Suppressor macrophage (primary cell): ENCODE data around the gene MAMLD1.

Experiments used
- DNase-seq, 4 experiments: peaks; one replicate each; pipeline ENCODE4 v3.0.0-alpha.2; 2020 to 2022

MAMLD1 gene

DNA sequence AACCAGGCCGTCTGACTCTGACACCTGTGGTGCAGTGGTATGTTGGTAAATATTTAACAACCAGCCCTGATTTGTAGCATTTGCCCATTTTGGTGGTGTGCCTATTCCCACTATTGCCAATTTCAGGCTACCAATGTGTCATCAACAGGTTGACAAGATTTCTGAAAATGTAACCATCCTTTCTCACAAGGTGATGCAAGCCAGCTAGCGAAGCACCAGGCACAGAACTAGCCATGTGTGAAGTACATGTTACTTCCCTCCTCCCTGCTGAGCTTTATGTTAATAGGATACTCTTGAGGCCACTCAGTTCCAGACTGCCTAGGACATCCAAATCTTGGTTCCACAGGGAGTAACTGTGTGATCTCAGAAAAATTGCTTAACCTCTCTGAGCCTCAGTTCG is 7.2 kb upstream of the MAMLD1 start:
- no peak for DNase-seq

DNA sequence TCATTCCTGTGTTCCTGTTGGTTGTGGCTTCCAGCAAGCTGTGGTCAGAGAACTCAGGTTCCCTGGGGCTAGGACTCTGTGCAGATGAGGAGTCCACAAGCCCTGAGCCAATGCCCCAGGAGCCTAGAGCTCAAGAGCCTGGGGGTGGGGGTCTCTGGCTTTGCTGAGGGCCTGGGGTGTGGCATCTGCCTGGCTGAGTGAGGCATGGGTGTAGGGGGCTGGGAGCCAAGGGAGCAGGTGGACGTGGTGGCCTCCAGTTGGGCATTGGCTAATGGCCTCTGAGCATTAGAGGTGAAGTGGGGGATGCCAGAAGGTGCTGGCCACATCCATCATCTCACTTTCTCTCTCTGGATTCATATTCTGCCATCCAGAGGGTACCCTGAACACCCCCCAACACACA is 5.3 kb upstream of the MAMLD1 start:
- no peak for DNase-seq

DNA sequence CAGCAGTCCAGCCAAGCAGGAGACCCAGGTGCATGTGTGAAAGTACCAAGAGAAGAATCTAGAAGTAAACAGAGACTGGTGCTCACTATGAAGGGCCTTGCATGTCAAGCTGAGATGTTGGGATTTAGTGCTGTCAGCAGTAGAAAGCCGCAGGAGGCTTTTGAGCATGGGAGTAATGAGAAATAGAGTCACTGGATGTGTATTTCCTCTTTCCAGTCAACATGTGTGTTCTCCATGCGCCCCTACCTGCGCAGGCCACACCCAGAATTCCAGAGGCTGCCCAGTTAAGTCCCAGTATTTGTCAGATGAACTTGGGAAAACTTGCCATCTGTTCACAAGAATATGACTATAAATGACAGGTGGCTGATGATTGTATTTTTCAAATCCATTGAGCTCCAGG is 4.5 kb upstream of the MAMLD1 start:
- no peak for DNase-seq

DNA sequence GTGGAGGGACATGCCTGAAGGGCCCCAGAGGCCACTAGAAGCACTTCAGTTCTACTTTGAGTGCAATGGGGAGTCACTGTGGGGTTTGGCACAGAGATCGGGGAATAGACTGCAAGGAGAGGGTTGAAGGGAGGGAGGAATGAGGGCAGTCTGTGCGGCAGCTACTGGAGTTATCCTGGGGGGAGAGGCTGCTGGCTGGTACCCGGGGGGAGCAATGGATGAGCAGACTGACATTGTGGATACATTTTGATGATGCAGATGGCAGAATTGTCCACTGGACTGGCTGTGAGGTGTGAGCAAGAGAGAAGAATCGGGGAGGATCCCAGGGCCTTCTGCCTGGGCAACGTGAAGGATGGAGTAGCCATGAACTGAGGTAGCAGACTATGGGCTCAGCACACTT is 2.8 kb upstream of the MAMLD1 start:
- DNase-seq = no peak

DNA sequence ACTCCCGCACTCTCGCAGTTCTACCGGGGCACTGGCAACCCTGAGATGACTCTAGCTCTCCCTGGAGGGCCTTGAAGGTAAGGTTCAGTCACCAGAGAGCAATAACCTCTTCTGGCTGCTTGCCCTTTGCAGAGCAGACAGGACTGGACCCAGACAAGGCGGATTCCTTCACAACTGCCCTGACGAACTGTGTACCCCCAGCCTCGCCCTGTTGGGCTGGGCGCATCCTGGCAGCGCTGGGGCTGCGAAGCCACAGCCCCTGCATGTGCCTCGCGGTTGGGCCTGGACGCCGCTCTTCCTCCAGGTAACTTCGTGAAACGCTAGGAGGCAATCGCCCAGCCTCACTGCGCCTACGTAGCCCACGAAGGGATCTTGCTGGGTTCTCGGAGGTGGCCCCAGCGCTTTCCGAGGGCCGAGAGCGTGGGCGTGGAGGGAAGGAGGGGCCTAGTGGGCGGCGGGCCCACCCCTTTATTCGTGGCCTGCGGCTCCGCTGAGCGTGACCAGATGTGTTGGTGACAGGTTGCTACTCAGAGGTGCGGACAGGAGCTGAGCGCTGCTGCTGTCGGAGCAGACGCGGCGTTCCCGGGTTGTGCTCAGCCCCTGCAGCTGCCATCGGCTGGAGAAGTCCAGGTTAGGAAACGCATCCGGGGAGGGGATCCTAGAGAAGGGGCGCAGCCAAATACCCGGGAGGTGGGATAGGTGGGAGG is 1.9 kb upstream of the MAMLD1 start:
- peak in 3 of 4 experiments; percentile 6 to 31 (median 25) for DNase-seq

DNA sequence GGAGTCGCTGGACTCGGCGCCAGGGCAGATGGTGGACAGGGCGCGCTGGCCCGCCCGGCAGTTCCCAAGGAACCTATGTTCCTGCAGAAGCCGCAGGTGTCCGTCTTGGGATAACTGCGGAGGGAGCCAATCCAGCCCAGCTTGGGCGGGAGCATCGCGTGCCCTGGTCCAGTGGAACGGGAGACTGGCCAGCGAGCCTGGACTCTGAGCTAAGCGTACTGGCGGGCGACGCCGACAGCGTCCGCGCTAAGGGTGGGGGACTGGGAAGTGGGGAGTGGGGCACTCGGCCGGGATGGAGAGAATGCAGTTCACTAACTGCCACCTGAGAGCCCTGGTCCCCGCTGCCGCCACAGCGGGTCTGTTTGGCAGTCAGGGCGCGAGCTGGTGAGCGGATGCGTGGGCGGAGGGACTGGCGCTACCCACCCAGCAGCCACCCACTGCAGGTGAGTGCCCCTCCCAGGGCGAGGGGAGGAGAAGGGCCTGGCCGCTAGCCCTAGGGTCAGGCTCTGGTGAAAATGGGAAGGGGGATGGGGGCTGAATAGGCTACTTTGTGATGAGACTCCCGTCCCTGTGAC is 1.3 kb upstream of the MAMLD1 start:
- peak in 2 of 4 experiments; percentile 5 to 6 for DNase-seq

DNA sequence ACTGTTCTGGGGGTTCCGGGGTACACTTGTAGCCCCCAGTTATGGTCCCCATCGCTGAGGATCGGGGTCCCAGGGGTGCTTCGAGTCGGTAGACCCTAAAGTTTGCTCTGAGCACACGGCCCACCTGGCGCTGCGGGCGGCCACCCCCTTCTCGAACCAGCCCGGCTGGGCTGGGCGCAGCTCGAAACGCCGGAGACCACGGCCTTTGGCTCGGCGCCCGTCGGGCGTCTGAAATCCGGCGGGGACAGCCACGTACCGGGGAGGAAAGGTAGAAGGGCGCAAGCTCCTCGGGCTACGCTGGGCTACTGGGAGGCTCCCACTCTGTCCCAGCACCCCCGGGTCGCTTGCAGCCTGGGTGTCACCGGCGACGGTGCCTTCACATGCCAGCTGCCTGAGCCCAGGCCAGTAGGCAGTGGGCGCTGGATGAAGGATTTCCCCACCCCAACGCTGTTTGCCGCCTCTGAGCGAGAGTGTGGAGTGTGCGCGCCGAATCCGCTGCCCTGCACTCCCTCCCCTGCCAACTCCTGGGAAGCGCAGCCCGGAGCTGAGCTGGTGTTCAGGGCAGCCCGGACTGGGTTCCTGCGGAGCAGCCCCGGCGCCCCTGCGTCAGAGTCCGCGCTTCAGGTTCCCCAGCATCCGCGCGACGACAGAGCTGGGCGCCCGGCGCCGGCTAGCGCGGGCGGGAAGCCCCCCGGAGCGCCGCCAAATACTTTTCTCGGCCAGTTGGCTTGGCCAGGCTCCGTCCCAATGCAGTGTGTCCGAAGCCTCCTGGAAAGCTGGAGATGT is 637 bp downstream of the MAMLD1 start:
- DNase-seq = peak; percentile 30 to 56 (median 44)

DNA sequence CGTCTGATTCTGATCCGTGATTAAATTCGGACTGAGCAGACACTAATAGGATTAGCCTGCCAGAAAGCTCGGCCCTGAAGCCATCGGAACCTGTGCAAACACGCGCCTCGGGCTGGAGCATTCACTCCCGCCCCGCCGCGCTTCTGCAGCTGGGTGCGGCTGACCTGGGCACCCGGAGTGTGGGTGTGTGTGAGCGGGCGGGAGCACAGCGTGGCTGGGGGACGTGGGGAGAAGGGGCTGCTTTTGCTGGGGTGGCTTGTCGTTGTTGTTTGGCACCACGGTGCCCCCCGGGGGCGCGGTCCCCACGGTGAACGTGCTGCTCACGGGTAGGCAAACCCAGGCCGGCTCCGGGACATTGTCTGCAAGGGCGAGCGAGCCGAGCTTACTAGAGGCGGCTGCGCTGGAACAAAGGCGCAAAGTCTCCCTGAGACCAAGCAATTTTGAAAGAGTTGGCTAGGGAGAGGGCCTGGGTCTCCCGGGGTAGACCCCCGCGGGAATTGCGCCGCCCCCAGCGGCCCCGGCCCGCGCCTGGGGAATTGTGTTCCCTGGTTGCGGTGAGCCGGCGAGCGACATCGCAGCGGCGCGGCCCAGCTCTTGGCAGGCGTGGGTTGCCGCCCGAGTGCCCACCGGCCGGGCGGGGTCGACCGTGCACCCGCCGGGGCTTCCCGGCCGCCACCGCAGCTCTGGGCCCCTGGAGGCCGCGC is 1.4 kb downstream of the MAMLD1 start:
- DNase-seq = peak; percentile 13 to 44 (median 22)

DNA sequence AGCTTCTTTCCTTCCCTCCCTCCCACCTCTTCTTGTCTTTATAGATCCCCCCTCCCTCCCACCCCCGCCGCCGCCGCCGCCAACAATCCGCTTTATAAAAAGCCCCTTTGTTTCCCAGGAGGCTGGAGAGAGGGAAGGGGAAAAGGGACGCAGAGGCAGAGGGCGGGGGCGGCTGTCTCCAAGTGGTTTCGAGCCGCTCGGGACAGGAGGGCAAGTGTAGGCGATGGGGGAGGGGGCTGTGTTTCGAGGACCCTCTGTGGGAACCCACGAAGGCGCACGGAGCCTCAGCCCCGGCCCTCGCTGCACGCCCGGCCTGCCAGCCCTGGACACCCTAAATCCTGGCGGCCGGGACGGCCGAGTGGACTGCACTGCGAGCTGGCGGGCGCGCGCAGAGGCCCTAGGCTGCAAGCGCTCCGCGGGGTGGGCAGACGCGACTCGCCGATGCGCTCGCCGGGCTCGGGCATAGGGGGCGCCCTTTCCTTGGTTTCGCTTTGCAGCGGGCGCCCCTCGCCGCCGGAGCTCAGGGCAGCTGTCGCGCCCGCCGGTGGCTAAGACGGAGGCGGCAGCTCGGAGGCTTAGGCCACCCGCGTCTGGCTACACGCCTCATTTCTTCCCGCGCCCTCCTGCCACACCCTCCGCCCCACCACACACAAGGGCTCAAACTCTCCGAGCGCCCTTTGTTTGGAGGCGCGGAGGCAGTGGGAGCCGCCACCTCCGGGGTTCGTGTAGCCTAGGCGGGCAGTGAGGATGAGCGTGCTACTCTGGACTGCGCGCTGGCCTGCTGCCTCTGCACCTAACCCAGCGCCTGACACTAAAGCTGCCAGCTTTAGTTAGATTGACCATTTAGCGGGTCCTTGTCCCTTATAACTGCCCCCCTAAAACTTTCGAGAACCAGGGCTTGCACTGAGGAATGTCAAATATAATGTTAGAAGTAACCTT is 2.2 kb downstream of the MAMLD1 start:
- peak; percentile 64 to 86 (median 72) for DNase-seq

DNA sequence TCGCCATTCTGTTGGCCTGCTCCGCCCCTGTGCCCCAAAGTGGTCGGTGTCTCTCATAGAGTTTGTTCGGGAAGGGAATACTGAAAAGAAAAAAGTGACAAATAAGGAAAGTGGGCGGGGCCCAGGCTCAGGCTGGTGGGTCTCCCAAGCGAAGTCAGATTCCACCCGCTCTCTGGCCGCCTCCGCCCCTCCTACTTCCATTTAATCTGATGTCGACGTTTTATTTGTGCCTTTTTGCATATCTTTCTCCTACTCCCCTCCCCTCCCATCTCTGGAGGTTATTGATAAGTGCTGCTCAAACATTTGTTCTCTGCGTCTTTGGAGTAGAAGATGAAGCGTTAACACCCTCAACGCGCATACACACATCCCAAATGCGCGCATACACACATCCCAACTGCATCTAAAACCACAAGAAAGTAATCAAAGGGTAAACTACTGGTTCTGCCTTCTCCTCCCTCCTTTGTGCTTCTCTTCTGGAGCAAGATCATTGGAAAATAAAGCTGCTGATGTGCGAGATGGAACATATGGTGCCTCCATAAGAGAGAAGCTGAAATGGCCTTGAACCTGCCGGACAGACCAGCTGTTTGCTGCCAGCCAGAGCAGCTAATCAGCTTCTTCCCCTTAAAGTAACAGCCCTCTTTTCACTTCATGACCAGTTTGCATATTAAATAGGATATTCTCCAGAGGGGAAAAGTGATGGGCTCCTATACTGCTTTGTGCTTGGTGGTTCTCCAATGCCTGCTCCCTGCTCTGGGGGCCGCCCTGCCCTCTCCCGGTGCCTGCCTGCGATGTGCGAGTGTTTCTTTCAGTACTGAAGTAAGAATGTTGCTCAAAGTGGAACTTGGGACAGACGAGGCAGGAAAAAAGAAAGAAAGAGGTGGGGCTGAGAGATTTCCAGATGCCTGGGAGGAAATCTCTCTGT is 3.1 kb downstream of the MAMLD1 start:
- peak; percentile 16 to 38 (median 27) for DNase-seq

DNA sequence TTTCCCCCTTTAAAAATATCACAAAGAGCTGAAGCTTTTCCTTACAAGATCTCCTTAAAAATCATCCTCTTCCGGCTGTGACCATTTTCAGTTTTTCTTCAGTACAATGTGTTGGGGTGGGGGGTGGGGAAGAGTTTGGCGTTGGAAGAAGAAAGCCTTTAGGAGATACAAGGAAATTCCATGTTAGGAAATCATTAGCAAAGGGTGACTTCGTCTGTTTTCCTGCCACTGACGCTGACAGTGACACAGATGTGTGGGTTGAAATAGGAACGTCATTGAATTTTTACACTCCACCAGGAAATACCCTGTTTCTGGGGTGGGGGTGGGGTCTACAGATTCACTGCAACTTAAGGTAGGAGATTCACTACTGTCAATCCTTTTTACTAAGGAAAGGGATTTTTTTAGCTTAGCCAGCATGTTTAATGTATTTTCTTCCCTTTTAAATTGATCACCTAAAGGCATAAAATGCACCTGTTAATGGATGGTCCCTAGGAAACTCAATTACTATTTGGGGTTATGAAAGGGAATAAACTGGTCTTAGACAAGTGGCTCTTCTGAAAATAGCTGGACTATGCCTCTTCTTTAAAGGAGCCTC is 3.9 kb downstream of the MAMLD1 start:
- DNase-seq = peak; percentile 47 to 80 (median 54)

DNA sequence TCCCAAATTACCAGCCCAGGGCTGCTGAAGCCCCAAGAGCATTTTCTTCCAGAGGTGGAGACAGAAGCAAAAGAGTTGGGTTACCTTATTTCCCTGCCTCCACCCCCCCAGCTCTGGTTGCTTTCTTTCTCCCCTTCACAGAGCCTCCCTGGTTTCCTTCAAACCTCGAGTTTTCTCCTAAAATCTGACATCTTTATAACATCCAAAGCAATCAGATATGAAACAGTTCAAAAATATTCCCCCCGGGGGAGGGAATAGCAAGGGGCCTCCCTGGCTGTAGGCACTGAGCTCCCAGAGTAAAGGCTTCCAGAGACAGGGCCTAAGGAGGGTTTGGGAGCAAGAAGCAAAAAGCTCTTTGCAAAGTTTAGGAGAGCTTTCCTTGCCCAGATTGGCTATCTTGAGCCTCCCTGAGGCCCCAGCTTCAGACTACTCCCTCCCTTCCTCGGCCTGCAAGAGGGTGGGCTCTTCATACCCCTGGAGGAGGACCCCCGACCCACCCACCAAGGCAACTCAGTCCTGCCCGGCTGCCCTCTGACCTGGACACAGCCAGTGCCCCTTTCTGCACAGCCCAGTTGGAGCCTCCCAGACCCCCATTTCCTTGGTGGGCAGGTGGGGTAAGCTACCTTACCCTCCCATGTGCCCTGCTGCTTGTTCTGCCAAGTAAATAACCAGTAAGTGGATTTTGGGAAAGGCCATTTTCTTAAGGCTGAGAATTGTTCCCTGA is 7.6 kb downstream of the MAMLD1 start:
- DNase-seq = no peak

DNA sequence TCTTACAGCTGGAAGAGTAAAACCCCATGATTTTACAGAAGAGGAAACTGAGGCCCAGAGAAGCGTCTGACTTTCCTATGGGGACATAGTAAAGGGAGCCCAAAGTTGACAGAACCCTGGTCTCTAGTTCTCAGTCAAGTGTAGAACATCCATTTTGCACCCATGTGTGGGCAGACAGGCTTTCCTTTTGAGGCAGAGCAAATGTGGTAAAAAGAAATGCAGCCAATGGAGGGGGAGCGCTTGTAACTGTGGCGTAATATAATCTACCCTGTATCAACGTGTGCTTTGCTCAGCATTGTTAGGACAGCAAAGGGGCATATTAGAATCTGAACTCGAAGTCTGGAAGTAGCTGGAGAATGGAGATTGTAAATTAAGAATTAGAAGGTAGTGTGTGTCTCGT is 8.8 kb downstream of the MAMLD1 start:
- DNase-seq = no peak

DNA sequence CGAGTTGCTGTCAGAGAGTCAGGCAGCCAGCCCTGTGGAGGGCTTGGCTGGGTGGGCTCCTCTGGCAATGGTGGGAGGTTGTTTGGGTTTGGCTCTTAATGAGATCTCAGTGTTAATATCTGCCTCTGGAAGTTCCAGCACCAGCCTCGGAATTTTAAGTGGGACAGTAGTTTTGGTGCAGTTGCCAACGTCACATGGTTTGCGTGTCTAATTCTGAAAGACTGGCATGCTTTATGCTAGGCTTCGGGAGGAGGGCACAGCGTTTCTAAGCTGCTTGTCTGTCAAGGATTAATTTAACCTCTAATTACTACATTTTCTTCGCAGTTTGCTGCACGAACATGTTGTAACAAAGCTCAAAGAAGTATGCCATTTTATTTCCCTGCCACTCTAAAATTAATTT is 9.2 kb downstream of the MAMLD1 start:
- DNase-seq = no peak

DNA sequence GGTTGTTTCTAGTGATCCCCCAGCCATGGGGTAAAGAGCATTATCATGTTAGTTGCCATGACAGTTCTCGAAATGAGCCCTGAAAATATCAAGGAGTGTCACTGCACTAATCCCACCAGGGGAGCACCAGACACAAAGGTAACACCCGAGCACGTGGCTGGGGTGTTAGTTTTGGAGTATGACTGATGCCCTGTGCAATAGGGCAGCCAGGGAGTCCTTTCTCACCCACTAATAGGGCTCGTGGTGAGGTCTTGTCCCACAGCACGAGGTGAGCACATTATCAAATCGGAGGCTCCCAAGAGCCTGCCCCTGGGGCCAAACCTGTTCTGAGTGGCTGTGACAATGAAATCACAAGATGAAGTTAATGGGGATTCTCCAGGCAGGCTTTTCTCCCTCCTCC is 9.6 kb downstream of the MAMLD1 start:
- DNase-seq = no peak

DNA sequence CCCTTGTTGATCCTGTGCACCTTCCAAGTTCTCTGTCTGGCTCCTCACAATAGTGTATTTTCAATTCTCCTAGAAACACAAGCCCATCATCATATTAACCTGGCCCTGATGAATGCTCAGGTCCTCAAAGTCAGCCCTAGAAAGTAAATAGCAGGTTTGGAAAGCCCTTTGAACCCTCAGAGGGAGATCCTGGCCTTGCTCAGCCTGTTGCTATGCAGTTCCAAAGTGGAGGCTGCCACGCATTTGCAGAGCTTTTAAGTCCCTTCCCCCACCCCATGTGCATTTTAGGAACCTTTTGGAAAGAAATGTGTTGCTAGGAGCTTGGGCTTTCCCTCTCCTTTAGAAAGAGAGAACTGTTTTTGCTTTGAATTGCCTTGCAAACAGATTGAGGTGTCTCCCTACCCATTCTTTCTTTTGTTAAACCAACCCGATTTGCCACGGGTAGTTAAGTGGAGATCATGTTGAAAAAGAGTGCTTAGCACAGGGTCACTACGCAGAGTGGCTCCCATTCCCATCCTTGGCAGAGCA is 12.2 kb downstream of the MAMLD1 start:
- no peak for DNase-seq

DNA sequence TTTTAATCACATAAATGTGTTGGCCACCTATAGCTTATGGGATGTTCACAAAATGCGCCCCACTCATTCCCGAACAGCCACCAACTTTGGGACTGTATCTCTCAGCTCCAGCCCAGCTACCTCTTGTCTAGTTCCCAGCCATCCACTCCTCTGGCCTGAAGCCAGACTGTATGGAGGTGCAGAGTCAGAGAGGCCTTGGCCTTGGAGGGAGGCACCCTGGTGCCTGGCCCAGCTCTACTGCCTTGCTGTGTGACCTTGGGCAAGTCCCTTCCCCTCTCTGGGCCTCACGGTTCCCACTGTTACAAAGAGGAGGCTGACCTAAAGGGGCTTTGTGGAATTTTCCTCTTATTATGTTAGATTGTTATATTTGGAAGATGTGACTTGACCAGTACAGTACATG is 13.9 kb downstream of the MAMLD1 start:
- DNase-seq = no peak

DNA sequence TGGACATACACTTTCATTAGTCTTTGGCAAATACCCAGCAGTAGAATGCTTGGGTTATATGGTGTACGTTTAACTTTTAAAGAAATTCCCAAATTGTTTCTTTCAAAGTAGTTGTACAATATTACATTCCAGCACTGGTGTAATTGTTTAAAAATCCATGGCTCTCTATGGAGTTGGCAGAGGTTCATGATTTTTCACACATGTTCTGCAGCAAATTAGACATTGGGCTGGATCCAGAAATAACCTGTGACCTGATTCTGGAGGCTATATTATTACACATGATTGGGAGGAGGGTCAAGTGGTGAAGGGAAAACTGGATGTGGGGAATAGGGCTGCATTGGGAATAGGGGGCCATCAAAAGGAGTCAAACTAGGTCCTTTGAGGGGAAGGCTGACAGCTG is 41.9 kb downstream of the MAMLD1 start:
- no peak for DNase-seq

DNA sequence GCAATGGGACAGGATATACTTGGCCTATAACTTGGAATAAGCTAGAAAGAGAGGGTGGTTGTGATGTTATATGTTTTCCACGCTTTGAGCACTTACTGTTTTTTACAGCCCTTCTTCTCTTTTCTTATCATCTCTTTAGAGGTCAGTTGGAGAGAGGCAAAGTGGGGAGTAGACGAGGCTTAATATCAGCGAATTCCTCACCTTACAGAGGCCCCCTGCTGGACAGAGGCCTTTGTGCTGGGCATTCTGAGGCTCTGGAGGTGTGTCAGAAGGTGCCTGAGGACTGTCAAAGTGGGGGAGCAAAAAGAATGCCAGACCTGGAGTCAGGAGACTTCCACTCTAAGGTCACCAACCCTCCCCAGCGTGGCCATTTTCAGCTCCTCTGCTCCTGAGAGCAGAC is 42.5 kb downstream of the MAMLD1 start:
- no peak for DNase-seq

DNA sequence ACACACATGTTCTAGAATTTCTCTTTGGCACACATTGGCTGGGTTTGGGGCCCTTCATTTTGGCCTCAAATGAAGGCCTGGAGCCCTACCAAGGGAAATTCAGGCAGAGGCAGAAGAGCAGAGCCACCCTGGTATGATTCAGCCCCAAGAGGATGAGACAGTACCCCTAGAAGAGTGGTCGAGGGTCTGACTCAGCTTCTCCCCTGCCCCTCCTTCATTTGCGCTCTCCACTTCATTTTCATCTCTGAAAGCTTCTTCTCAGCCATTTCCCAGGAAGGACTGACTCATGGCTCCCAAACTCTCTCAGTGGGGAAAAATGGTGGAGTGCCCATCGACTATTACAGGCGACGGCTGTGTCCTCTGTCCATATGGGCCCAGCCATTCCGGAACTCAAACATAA is 43.5 kb downstream of the MAMLD1 start:
- no peak for DNase-seq
